ENCODE measurements around the gene PPP2R3A. TPM values are rescaled to one million over a fixed set of nuclear protein-coding genes. Genes with fewer than 3 reads are reported as not detected.
A peak's percentile ranks its signal among the peaks of the same experiment; 100 is the strongest.

PPP2R3A gene
- total and polyA plus RNA-seq, 2 experiments from 2014 or later, result 14.2 to 21.0 TPM

DNA sequence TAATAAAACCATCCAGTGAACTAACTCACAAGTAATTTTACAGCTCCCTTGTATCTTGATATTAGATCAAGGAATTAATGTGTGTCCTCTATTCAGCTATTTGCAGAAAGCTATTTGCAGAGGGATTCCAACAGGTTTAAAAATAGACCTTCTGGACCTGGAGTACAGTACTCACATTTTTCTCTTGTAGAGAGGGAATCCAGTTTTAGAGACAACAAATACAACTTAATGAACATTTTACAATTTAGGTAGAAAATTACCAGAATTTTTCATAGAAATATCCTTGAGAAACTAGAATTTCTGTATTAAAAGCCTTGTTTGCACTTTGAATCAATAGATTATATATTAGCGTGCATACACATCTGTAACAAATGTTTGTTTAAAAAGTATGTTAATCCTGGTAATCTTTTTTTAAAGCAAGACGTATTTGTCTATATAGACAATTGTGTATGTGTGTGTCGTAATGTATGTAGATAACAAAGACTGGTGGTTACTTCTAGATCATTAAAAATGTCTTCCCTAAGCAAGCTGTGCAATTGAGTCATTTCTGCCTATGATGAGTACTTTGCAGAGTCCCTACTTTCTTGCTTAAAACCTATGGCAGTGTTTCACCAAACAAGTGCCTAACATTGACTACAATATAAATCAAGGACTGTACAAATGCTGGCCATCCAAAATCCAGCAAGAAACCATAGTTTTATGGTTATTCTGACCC, 57.9 kb downstream of the PPP2R3A start:
- Histone ChIP-seq H3K4me3 (no peak overlapping the region), H3F3A (ENCODE audit: insufficient read depth) (0 out of 2 replicates have a peak, but pooled peaks cover 4% of the 10 kb centered on the region), H3K27ac (no peak overlapping the region), H3K27me3 (replicated peaks; ENCODE audit: insufficient read depth) (no peaks in the 10 kb centered on the region), H3K4me1 (ENCODE audit: insufficient read depth) (peaks cover 44% of the 10 kb centered on the region), H3K9ac (no peak overlapping the region), H3K9me2 (ENCODE audit: insufficient read depth) (no peaks in the 10 kb centered on the region), H3K9me3 (ENCODE audit: low read depth) (no peaks in the 10 kb centered on the region), H4K20me1 (ENCODE audit: insufficient read depth) (no peaks in the 10 kb centered on the region), H3K79me2 (ENCODE audit: insufficient read depth) (peaks cover 85% of the 10 kb centered on the region), H2AFZ (no peak overlapping the region), H3K4me2 (ENCODE audit: unreplicated experiment) (no peak overlapping the region), H3K36me3 (ENCODE audit: low read depth) (no peaks in the 10 kb centered on the region)
- 98 to 100% methylated on average over 3 of the region's 3 CpGs for WGBS, 2 experiments (ENCODE audit: low coverage in 1 of 2, low lambda C conversion rate in 2 of 2, missing lambda C conversion rate in 2 of 2)
- in situ Hi-C loops (cut with MboI), result no loop called here
- TF ChIP-seq EZH2 (IDR thresholded peaks at IDR 0.05; ENCODE audit: insufficient read depth, poor library complexity, severe bottlenecking), result no peak
- TF ChIP-seq EZH2phosphoT487 (IDR thresholded peaks at IDR 0.05; ENCODE audit: insufficient read depth, low read depth), result no peak
- DNase-seq, result no peak

DNA sequence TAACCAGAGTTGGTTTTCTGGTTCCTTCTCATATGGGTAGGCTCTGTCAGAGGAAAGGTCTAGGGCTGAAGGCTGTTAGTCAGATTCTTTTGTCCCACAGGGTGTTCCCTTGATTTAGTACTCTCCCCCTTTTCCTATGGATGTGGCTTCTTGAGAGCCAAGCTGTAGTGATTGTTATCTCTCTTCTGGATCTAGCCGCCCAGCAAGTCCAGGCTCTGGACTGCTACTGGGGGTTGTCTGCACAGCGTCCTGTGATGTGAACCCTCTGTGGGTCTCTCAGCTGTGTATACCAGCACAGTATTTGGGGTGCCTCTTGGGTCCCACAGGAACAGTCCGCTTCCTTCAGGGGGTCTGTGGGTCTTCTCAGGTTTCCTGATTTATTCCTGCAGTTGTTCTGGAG, 70.8 kb downstream of the PPP2R3A start:
- no peak overlapping the region for H3K9ac ChIP-seq
- H3F3A ChIP-seq (ENCODE audit: insufficient read depth), result 0 out of 2 replicates have a peak, but pooled peaks cover 4% of the 10 kb centered on the region
- H3K36me3 ChIP-seq (ENCODE audit: low read depth), result peaks cover 15% of the 10 kb centered on the region
- no peaks in the 10 kb centered on the region for H3K9me3 ChIP-seq (ENCODE audit: low read depth)
- no peaks in the 10 kb centered on the region for H3K4me1 ChIP-seq (ENCODE audit: insufficient read depth)
- H3K4me3 ChIP-seq, result no peak overlapping the region
- no peak overlapping the region for H3K4me2 ChIP-seq (ENCODE audit: unreplicated experiment)
- H3K9me2 ChIP-seq (ENCODE audit: insufficient read depth), result no peaks in the 10 kb centered on the region
- TF ChIP-seq EZH2phosphoT487 (IDR thresholded peaks at IDR 0.05; ENCODE audit: insufficient read depth, low read depth) (no peak), EZH2 (IDR thresholded peaks at IDR 0.05; ENCODE audit: insufficient read depth, poor library complexity, severe bottlenecking) (no peak)
- no peak overlapping the region for H2AFZ ChIP-seq
- no peaks in the 10 kb centered on the region for H3K27me3 ChIP-seq (replicated peaks; ENCODE audit: insufficient read depth)
- 71 to 76% methylated on average over 3 of the region's 3 CpGs for WGBS, 2 experiments (ENCODE audit: low coverage in 1 of 2, low lambda C conversion rate in 2 of 2, missing lambda C conversion rate in 2 of 2)
- no peaks in the 10 kb centered on the region for H4K20me1 ChIP-seq (ENCODE audit: insufficient read depth)
- DNase-seq, result no peak
- peaks cover 85% of the 10 kb centered on the region for H3K79me2 ChIP-seq (ENCODE audit: insufficient read depth)
- in situ Hi-C loops (cut with MboI), result loop anchor here (25.0 kb wide), 1 partner anchor 524 kb away; no protein-coding TSS in a partner anchor
- H3K27ac ChIP-seq, result no peak overlapping the region

DNA sequence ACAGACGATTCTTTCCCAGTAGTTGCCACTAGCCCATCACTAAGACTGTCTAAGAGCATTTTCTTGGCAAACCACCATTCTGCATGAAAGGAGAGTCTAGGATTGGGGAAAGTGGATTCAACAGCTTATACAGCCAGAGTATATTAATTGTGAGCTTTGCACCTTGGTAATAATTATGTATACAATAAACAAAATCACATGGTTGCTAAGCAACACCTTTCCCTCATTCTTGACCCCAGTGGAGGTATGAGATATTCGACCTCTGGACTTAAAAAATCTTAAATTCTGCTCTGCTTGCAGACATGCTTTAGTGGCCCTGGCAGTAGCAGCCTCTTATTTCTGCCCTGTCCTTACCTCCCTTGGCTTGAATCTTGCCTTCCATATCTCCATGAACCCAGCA, 73.1 kb downstream of the PPP2R3A start:
- Histone ChIP-seq H3F3A (ENCODE audit: insufficient read depth) (0 out of 2 replicates have a peak, but pooled peaks cover 4% of the 10 kb centered on the region), H3K9me2 (ENCODE audit: insufficient read depth) (no peaks in the 10 kb centered on the region), H3K4me3 (no peak overlapping the region), H2AFZ (no peak overlapping the region), H3K79me2 (ENCODE audit: insufficient read depth) (peaks cover 61% of the 10 kb centered on the region), H3K4me2 (ENCODE audit: unreplicated experiment) (no peak overlapping the region), H3K9ac (no peak overlapping the region), H3K27me3 (replicated peaks; ENCODE audit: insufficient read depth) (no peaks in the 10 kb centered on the region), H3K4me1 (ENCODE audit: insufficient read depth) (no peaks in the 10 kb centered on the region), H4K20me1 (ENCODE audit: insufficient read depth) (no peaks in the 10 kb centered on the region), H3K9me3 (ENCODE audit: low read depth) (no peaks in the 10 kb centered on the region), H3K36me3 (ENCODE audit: low read depth) (peaks cover 18% of the 10 kb centered on the region), H3K27ac (no peak overlapping the region)
- 74 to 81% methylated on average over 2 of the region's 2 CpGs for WGBS, 2 experiments (ENCODE audit: low coverage in 1 of 2, low lambda C conversion rate in 2 of 2, missing lambda C conversion rate in 2 of 2)
- in situ Hi-C loops (cut with MboI), result loop anchor here (25.0 kb wide), 1 partner anchor 526 kb away; no protein-coding TSS in a partner anchor
- no peak for TF ChIP-seq EZH2 (IDR thresholded peaks at IDR 0.05; ENCODE audit: insufficient read depth, poor library complexity, severe bottlenecking)
- no peak for TF ChIP-seq EZH2phosphoT487 (IDR thresholded peaks at IDR 0.05; ENCODE audit: insufficient read depth, low read depth)
- no peak for DNase-seq

DNA sequence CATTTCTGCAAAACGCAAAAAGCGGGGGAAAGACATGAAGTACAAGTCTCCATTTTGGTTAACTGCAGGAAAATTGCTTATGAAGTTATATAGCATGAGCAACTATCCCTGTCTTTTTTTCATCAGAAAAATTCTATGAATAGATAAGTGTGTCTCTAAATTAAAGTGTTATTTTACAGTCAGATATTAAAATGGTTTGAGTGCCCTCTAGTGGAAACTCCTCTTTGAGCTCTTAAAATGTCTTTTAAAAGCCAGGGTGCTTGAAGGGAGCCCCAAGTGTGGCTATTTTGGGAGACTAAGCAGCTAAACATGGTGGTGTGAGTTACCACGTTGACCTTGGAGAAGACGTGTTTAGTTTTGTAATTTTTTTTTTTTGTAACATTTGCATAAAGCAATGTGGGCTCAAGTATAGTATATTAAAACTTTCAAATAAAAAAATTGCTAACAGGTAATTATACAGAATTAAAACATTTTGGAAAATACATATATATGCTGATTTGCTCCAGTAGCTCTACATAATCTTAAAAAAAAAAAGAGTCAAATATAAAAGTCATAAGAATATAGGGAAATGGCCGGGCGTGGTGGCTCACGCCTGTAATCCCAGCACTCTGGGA, 77.2 kb downstream of the PPP2R3A start:
- Histone ChIP-seq H3K27me3 (replicated peaks; ENCODE audit: insufficient read depth) (no peaks in the 10 kb centered on the region), H2AFZ (no peak overlapping the region), H3K4me3 (no peak overlapping the region), H3K36me3 (ENCODE audit: low read depth) (peaks cover 21% of the 10 kb centered on the region), H3K79me2 (ENCODE audit: insufficient read depth) (peaks cover 22% of the 10 kb centered on the region), H4K20me1 (ENCODE audit: insufficient read depth) (no peaks in the 10 kb centered on the region), H3K9me2 (ENCODE audit: insufficient read depth) (no peaks in the 10 kb centered on the region), H3K27ac (no peak overlapping the region), H3K4me2 (ENCODE audit: unreplicated experiment) (no peak overlapping the region), H3K9me3 (ENCODE audit: low read depth) (no peaks in the 10 kb centered on the region), H3F3A (ENCODE audit: insufficient read depth) (0 out of 2 replicates have a peak, but pooled peaks cover 4% of the 10 kb centered on the region), H3K9ac (no peak overlapping the region), H3K4me1 (ENCODE audit: insufficient read depth) (no peaks in the 10 kb centered on the region)
- TF ChIP-seq EZH2phosphoT487 (IDR thresholded peaks at IDR 0.05; ENCODE audit: insufficient read depth, low read depth) (no peak), EZH2 (IDR thresholded peaks at IDR 0.05; ENCODE audit: insufficient read depth, poor library complexity, severe bottlenecking) (no peak)
- in situ Hi-C loops (cut with MboI), result loop anchor here (5.0 to 25.0 kb wide), 2 partner anchors 125 to 530 kb away; no protein-coding TSS in a partner anchor
- DNase-seq, result peak; percentile 74
- WGBS, 2 experiments (ENCODE audit: low coverage in 1 of 2, low lambda C conversion rate in 2 of 2, missing lambda C conversion rate in 2 of 2), result 67 to 74% methylated on average over 7 of the region's 7 CpGs

Data from GM23248 (cell line).